ENCODE results near the gene PCNX1. TPM values are rescaled to one million over a fixed set of nuclear protein-coding genes. Genes with fewer than 3 reads are reported as not detected.
A peak's percentile ranks its signal among the peaks of the same experiment; 100 is the strongest.

The PCNX1 gene
- polyA plus RNA-seq, 3 donors = 7.3 to 26.7 (median 8.1) TPM

DNA sequence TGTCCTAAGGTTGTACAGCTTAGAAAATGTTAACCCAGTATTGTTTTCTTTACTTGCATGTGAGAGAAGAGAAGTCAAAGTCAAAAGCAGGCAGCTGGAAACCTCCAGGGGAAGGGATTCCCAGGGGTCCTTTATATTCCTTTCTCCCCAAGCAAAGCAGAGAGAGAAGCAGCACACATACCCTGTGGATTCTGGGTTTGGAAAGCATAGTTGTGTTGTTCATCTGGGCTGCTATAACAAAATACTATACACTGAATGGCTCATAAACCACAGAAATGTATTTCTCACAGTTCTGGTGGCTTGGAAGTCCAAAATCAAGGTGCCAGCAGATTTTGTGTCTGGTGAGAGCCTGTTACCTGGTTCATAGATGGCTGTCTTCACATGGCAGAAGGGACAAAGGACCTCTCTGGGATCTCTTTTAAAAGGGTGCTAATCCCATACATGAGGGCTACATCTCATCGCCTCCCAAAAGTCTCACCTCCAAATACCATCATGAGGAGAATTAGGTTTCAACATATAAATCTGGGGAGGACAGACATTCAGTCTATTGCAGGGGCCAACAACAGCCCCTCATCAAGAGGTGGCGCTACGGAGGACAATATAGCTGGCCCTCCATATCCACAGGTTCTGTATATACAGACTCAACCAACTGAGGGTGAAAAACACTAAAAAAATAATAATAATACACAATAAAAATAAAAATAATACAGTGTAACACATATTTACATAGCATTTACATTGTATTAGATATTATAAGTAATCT, 19.3 kb upstream of the PCNX1 start:
- H3K4me1 ChIP-seq (ENCODE audit: control insufficient read depth in 1 of 2, insufficient read depth in 2 of 2, low read length in 2 of 2) = peaks cover 72 to 86% of the 10 kb centered on the region in 2 donors
- TF ChIP-seq, protein P1, sequence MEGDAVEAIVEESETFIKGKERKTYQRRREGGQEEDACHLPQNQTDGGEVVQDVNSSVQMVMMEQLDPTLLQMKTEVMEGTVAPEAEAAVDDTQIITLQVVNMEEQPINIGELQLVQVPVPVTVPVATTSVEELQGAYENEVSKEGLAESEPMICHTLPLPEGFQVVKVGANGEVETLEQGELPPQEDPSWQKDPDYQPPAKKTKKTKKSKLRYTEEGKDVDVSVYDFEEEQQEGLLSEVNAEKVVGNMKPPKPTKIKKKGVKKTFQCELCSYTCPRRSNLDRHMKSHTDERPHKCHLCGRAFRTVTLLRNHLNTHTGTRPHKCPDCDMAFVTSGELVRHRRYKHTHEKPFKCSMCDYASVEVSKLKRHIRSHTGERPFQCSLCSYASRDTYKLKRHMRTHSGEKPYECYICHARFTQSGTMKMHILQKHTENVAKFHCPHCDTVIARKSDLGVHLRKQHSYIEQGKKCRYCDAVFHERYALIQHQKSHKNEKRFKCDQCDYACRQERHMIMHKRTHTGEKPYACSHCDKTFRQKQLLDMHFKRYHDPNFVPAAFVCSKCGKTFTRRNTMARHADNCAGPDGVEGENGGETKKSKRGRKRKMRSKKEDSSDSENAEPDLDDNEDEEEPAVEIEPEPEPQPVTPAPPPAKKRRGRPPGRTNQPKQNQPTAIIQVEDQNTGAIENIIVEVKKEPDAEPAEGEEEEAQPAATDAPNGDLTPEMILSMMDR (IDR thresholded peaks at IDR 0.05) = no peak
- peak overlapping the region; percentile 52 for H3K4me2 ChIP-seq (replicated peaks; ENCODE audit: extremely low read depth, low read length, poor library complexity, severe bottlenecking)
- Mint-ChIP-seq H3K4me3 (peak overlapping the region; percentile 52 to 88), H3K36me3 (peaks cover 0 to 3% of the 10 kb centered on the region in 2 donors), H3K27ac (peak overlapping the region; percentile 88 to 98 (median 96)), H3K4me1 (peaks cover 81% of the 10 kb centered on the region), H3K9me3 (no peaks in the 10 kb centered on the region), H3K27me3 (ENCODE audit: low read depth in 3 of 3) (peaks cover 0 to 10% (median 1%) of the 10 kb centered on the region in 3 donors)
- no CpG with 5 or more reads among the region's 3 CpGs for WGBS (ENCODE audit: insufficient coverage)
- H3K36me3 ChIP-seq (replicated peaks in 1 of 2; ENCODE audit: control insufficient read depth in 1 of 2, insufficient read depth in 2 of 2, low read length in 2 of 2) = no peaks in the 10 kb centered on the region
- H3K27me3 ChIP-seq (ENCODE audit: control insufficient read depth in 2 of 2, insufficient read depth in 2 of 2, low read length in 2 of 2) = no peaks in the 10 kb centered on the region
- DNase-seq = no peak
- H3K9me3 ChIP-seq (replicated peaks in 1 of 2; ENCODE audit: control insufficient read depth in 1 of 2, insufficient read depth in 1 of 2, low read length in 2 of 2) = no peaks in the 10 kb centered on the region
- intact Hi-C loops (cut with micrococcal nuclease) = no loop called here
- peak overlapping the region; percentile 38 for H3K9ac ChIP-seq (ENCODE audit: insufficient read depth, low read length, poor library complexity, severe bottlenecking)
- no peaks in the 10 kb centered on the region for H3K79me2 ChIP-seq (ENCODE audit: insufficient read depth, low read length)
- H3K4me3 ChIP-seq (replicated peaks in 1 of 3; ENCODE audit: low read depth in 2 of 3, low read length in 3 of 3) = peak overlapping the region in 1 of 3 experiments; percentile 45
- H4K20me1 ChIP-seq (ENCODE audit: insufficient read depth, low read length) = no peaks in the 10 kb centered on the region
- peak overlapping the region; percentile 26 to 76 for H3K27ac ChIP-seq (ENCODE audit: low read depth in 1 of 2, low read length in 2 of 2)
- H2AFZ ChIP-seq (ENCODE audit: insufficient read depth, low read depth, low read length, poor library complexity, severe bottlenecking) = peak overlapping the region; percentile 21

DNA sequence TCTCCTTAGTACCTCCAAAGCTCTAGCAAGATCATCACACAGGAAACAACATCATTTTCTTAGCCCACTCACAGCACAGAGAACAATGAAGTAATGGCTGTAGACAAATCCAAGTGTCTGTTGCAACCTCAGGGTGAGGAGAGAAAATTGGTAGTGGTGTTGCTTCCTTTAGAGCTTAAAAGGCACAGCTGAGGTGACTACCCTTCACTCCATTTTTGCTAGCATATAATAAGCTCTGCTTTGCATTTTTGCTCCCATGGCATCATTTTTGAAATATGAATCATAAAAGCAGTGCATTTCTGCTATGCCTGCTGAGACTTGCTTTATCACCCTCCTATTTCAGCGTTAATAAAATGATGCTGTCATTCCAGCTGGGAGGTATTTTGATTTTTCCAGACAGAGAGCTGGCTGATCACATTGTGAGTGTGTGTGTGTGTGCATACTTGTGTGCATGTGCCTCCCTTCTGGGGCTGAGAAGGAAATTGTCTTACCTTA, 18.5 kb upstream of the PCNX1 start:
- H3K4me1 ChIP-seq (ENCODE audit: control insufficient read depth in 1 of 2, insufficient read depth in 2 of 2, low read length in 2 of 2) = peaks cover 64 to 78% of the 10 kb centered on the region in 2 donors
- peak overlapping the region in 1 of 2 donors; percentile 42 for H3K27ac ChIP-seq (ENCODE audit: low read depth in 1 of 2, low read length in 2 of 2)
- H3K4me3 Mint-ChIP-seq = no peak overlapping the region
- peak overlapping the region in 4 of 7 donors; percentile 32 to 76 (median 72) for H3K27ac Mint-ChIP-seq
- no peaks in the 10 kb centered on the region for H4K20me1 ChIP-seq (ENCODE audit: insufficient read depth, low read length)
- no peak overlapping the region for H3K9ac ChIP-seq (ENCODE audit: insufficient read depth, low read length, poor library complexity, severe bottlenecking)
- H3K4me2 ChIP-seq (replicated peaks; ENCODE audit: extremely low read depth, low read length, poor library complexity, severe bottlenecking) = no peak overlapping the region
- H3K36me3 ChIP-seq (replicated peaks in 1 of 2; ENCODE audit: control insufficient read depth in 1 of 2, insufficient read depth in 2 of 2, low read length in 2 of 2) = no peaks in the 10 kb centered on the region
- peaks cover 0 to 3% of the 10 kb centered on the region in 2 donors for H3K36me3 Mint-ChIP-seq
- TF ChIP-seq, protein P1 (IDR thresholded peaks at IDR 0.05) = no peak
- no peak overlapping the region for H2AFZ ChIP-seq (ENCODE audit: insufficient read depth, low read depth, low read length, poor library complexity, severe bottlenecking)
- H3K9me3 ChIP-seq (replicated peaks in 1 of 2; ENCODE audit: control insufficient read depth in 1 of 2, insufficient read depth in 1 of 2, low read length in 2 of 2) = no peaks in the 10 kb centered on the region
- peaks cover 73% of the 10 kb centered on the region for H3K4me1 Mint-ChIP-seq
- no peaks in the 10 kb centered on the region for H3K79me2 ChIP-seq (ENCODE audit: insufficient read depth, low read length)
- no peak overlapping the region for H3K4me3 ChIP-seq (replicated peaks in 1 of 3; ENCODE audit: low read depth in 2 of 3, low read length in 3 of 3)
- no peaks in the 10 kb centered on the region for H3K27me3 ChIP-seq (ENCODE audit: control insufficient read depth in 2 of 2, insufficient read depth in 2 of 2, low read length in 2 of 2)
- peaks cover 0 to 7% (median 1%) of the 10 kb centered on the region in 3 donors for H3K27me3 Mint-ChIP-seq (ENCODE audit: low read depth in 3 of 3)
- WGBS (ENCODE audit: insufficient coverage) = no CpG with 5 or more reads among the region's 1 CpG
- DNase-seq = peak; percentile 52 to 75 (median 70)
- intact Hi-C loops (cut with micrococcal nuclease) = no loop called here
- H3K9me3 Mint-ChIP-seq = no peaks in the 10 kb centered on the region

Data from CD14-positive monocyte (primary cell).